Astrocyte of the spinal cord (primary cell): Measurements from ENCODE around the gene ERICH6B.

Experiments used
- DNase-seq: peaks from one replicate; pipeline ENCODE4 v3.0.0; 2011; ENCODE audit warnings: low read depth, low spot score
- H3K4me3 ChIP-seq: 2 replicates; pipeline ENCODE4 v1.5.1; 2011; ENCODE audit warnings: low read depth, mild to moderate bottlenecking, low read length, moderate library complexity
- CTCF ChIP-seq: IDR thresholded peaks from 2 replicates; pipeline ENCODE4 v1.5.1; 2012; ENCODE audit warnings: low read depth, mild to moderate bottlenecking, low read length, inconsistent platforms
- in situ Hi-C: cut with HindIII; loops from 2 replicates; pipeline ENCODE4 v1.10.0; 2017; ENCODE audit warnings: low sequenced_read_pairs

ERICH6B gene

GRCh38 chr13:45596800-45597475 lies 18.6 kb downstream of the ERICH6B start:
- TF ChIP-seq CTCF = no peak
- in situ Hi-C loops = no loop called here
- H3K4me3 ChIP-seq = no peak overlapping the region
- DNase-seq = no peak

DNA sequence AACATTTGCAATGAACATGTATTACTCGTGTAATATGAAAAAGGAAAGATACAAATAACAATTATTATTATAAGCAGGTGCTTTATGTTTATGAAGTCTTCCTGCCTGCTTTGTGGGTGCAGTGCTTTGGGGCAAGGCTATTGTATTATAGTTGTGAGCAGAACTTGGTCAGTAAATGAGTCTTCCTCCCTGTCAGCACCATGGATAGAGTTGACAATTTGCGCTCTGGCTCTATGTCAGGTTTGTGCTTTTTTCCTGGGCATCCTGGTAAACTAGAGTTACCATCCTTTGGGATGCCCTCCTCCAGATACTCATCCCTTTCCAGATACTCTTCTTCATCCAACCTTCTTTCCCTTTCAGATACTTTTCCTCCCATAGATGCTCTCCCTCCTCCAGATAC lies 19.6 kb downstream of the ERICH6B start:
- no peak for DNase-seq
- H3K4me3 ChIP-seq = no peak overlapping the region
- in situ Hi-C loops = no loop called here
- TF ChIP-seq CTCF = no peak

GRCh38 chr13:45594764-45595163 lies 20.8 kb downstream of the ERICH6B start:
- in situ Hi-C loops = no loop called here
- no peak for DNase-seq
- H3K4me3 ChIP-seq = no peak overlapping the region
- TF ChIP-seq CTCF = no peak

GRCh38 chr13:45594227-45594626 lies 21.3 kb downstream of the ERICH6B start:
- TF ChIP-seq CTCF = no peak
- in situ Hi-C loops = no loop called here
- no peak overlapping the region for H3K4me3 ChIP-seq
- no peak for DNase-seq

- in situ Hi-C loops = no loop called here
- no peak for TF ChIP-seq CTCF
- H3K4me3 ChIP-seq = no peak overlapping the region
- no peak for DNase-seq
These were observed 22.8 kb downstream of the ERICH6B start for GRCh38 chr13:45592758-45593157.

DNA sequence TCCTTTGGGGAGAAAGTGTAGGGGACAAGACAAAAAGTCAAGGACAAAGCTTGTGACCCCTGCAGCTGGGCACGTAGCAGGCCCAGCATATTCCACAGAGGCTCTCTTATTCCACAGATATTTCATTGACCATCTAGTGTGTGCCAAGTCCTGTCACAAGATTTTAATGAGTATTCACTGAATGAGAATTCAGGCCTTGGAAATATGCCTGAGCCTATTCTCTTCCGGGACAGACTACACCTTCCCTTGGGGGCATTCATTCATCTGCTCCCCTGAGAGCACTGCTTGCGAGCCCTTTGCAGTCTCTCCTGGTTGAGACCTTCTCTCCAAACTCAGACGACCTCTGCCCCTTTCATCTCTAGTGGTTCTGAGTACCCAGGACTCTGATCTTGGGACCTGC lies 25.5 kb downstream of the ERICH6B start:
- in situ Hi-C loops = no loop called here
- TF ChIP-seq CTCF = no peak
- no peak overlapping the region for H3K4me3 ChIP-seq
- DNase-seq = no peak

- no peak overlapping the region for H3K4me3 ChIP-seq
- no peak for DNase-seq
- in situ Hi-C loops = no loop called here
- TF ChIP-seq CTCF = no peak
These were observed 27.6 kb downstream of the ERICH6B start for GRCh38 chr13:45587897-45588296.
